Measurements from ENCODE around the gene PRKG2.
"Not testable (repeated sequence)": the region's sequence is repeated elsewhere in the genome, so short reads cannot be mapped to it uniquely, and the experiment has no call there.

PRKG2 gene

GRCh38 chr4:81214144-81214880 is 710 bp downstream of the PRKG2 start:
- DNase-seq = peak; percentile 72

GRCh38 chr4:81213671-81214070 is 1.4 kb downstream of the PRKG2 start:
- no peak for DNase-seq

- no peak for DNase-seq
Measured at GRCh38 chr4:81211956-81212355, 3.1 kb downstream of the PRKG2 start.

DNA sequence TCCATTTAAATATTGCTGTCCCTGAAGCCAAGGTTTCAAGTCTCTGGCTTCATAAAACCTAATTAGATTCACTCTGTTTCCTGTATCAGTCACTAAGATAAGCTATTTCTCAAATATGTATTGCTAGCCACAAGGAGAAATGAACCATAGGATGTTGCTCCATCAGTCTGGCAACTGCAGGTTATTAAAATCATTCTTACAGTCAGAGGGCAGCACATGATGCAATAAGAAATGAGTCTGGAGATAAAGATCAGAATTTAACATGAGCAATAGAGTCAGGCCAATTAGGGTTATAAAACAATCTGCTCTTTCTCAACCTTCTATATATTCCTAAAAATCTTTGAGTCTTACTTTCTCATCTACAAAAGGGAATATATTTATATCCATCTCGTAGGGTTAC is 7.2 kb downstream of the PRKG2 start:
- DNase-seq = peak; percentile 81

- peak; percentile 59 for DNase-seq
Measured at GRCh38 chr4:81205302-81205701, 9.7 kb downstream of the PRKG2 start.

GRCh38 chr4:81204571-81204970 is 10.5 kb downstream of the PRKG2 start:
- peak; percentile 74 for DNase-seq

- no peak for DNase-seq
Measured at GRCh38 chr4:81199831-81200230, 15.2 kb downstream of the PRKG2 start.

- DNase-seq = no peak
Measured at GRCh38 chr4:81198609-81199008, 16.4 kb downstream of the PRKG2 start.

GRCh38 chr4:81197864-81198524 is 17.0 kb downstream of the PRKG2 start:
- peak; percentile 41 for DNase-seq

- DNase-seq = no peak
Measured at GRCh38 chr4:81196126-81196650, 18.8 kb downstream of the PRKG2 start.

DNA sequence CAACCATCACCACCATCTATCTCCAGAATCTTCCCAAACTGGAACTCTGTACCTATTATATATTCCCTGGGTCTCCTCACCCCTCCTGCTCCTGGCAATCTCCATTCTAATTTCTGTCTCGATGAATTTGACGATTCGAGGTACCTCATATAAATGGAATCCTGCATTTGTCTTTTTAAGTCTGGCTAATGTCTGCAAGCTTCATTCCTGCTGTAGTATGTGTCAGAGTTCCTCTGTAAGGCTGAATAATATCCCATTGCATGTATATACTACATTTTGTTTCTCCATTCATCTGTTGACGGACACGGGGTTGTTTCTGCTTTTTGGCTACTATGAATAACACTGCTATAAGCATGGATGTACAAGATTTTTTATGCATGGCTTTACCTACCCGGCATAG is 19.5 kb downstream of the PRKG2 start:
- DNase-seq = no peak

GRCh38 chr4:81194286-81194685 is 20.7 kb downstream of the PRKG2 start:
- no peak for DNase-seq

GRCh38 chr4:81180916-81181315 is 34.1 kb downstream of the PRKG2 start:
- peak; percentile 49 for DNase-seq

DNA sequence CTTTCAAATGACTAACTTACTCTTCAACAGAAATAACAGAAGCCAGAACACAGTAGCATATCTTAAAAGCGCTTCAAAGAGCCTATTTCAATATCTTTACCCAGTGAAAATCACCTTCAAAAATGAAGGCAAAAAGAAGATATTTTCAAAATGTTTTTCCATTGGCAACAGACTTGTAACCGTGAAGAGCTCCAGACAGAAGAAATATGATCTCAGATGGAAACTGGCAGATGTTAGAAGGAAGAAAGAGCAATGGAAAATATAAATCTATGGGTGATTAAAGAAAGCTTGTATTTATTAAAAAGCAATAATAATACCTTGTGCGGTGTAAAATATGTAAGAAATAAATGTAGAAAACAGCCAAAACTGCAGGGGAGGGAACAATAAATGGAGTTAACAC is 35.7 kb downstream of the PRKG2 start:
- DNase-seq = no peak

DNA sequence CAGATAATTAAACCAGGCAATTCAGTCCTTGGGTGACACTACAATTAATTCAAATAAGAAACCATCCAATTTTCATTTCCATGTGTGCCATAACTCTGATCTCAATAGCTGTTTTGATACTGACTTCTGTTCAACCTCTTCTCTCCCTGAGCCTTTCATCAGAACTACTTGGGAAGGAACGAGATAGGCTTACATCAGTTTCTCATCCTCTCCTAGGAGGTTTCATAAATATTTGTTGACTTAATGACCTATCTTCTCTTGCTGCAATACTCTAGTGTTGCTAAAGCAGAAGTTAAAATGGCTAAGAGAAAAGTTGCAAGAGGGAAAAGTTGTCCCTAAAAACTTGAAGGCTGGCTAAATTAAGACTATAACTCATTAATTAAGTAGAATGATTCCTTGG is 41.8 kb downstream of the PRKG2 start:
- no peak for DNase-seq

DNA sequence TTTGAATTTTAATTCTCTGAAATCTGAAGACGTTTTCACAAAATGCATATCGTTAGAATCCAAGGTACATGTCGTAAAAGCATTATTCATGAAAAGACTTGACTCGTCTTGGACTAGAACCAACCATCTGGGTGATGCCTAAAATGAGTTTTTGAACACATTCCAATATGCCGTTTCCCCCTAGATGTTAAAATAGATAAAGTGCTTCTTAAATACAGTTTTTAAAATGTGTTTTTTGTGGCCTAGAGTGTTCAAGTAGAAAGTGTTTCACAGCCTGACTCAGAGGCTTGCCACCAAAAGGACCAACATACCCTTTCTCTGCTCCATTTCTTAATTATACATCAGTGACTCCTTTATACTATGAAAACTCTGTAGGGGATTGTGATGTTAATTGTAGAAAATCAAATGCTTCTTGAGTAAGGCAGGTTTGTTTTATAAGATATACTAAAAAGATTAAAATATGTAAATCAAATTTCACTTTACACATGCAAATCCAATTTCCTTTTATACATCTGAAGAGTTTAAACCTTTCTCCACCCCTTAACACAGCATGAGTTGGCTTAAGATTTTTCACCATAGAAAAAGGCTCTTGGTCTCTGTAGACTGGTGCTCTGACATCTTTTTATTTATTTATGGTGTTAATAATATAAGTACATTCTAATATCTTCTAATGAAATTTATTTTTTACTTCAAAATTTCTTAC is 48.4 kb downstream of the PRKG2 start:
- DNase-seq = peak; percentile 39

DNA sequence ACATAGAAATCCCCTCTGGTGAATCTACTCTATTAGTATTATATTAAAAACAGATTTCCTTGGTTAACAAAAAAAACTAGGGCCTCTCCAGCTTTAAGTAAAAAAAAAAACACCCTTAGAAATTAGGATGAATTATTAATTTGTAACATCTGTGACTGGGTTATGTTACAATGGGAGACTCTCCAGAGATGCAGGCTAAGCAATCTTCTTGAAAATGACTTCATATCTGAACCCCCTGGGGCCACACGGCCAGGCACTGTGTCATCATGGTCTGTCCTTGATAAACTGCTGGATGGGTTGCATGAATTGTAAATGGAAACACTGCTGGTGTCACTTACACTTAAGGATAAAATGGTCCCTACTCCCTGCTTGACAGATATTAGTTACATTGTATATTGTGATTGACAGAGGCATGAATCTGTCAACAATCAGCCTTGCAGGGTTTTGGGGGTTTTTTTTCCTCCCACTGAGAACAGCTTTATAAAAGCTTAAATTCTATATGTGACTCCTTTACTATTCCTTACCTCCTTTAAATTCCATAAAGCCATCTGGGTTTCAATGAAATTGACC is 49.1 kb downstream of the PRKG2 start:
- peak; percentile 9 for DNase-seq

- no peak for DNase-seq
Measured at GRCh38 chr4:81164623-81165416, 50.2 kb downstream of the PRKG2 start.

- DNase-seq = no peak
Measured at GRCh38 chr4:81164126-81164525, 50.9 kb downstream of the PRKG2 start.

DNA sequence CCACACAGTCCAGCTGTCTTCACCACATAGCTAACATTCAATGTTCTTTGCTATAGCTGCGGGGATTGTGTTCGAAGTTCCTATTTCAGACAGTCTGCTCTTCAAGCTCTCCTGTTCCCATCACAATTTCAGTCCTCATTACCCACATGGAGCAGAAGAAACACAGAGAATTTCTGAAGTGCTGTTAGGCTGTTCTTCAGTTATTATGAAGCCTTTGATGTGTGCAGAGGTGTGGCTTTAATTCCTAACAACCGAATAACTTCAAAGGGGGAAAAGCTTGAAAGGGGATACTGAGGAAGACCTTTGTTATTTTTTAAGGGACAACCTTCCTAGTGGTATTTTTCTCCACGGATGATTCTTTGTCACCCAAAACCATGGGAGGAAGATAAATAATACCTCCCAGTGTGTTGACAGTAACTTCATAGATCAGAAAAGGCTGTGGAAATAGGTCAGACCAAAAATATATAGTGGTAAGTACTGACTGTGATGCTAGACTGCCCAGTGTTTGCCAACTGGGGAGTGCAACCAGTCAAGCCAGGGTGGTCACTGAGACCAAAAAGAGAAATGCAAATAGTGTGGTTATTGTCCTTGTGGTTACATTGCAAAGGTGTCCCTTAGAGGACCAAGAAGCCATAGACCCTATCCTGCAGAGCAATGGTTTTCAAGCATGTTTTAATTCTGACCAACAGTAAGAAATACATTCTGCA is 52.1 kb downstream of the PRKG2 start:
- no peak for DNase-seq

- DNase-seq = not testable (repeated sequence)
Measured at GRCh38 chr4:81153714-81154323, 61.2 kb downstream of the PRKG2 start.
